HG03066 (cell line): ENCODE results near the gene MTCL1.
"Not testable (repeated sequence)": the region's sequence is repeated elsewhere in the genome, so short reads cannot be mapped to it uniquely, and the experiment has no call there.

Source experiments
- ATAC-seq: cut with Tn5 transposase; IDR thresholded peaks from one replicate; pipeline ENCODE4 v1.9.1; 2021; ENCODE audit warnings: low read depth; ENCODE audit not compliant: unreplicated experiment

MTCL1 gene

GRCh38 chr18:8741117-8741516 lies 35.8 kb downstream of the MTCL1 start:
- ATAC-seq: no peak

GRCh38 chr18:8741532-8741931 lies 36.2 kb downstream of the MTCL1 start:
- ATAC-seq: no peak

GRCh38 chr18:8742387-8743361 lies 37.3 kb downstream of the MTCL1 start:
- ATAC-seq: no peak

GRCh38 chr18:8744038-8744437 lies 38.7 kb downstream of the MTCL1 start:
- no peak for ATAC-seq

GRCh38 chr18:8744656-8745055 lies 39.3 kb downstream of the MTCL1 start:
- no peak for ATAC-seq

- ATAC-seq: no peak
Observed at GRCh38 chr18:8745355-8746014, 40.1 kb downstream of the MTCL1 start.

GRCh38 chr18:8747440-8747937 lies 42.1 kb downstream of the MTCL1 start:
- no peak for ATAC-seq

GRCh38 chr18:8749492-8749891 lies 44.1 kb downstream of the MTCL1 start:
- no peak for ATAC-seq

GRCh38 chr18:8750954-8751415 lies 45.6 kb downstream of the MTCL1 start:
- no peak for ATAC-seq

GRCh38 chr18:8751692-8752091 lies 46.3 kb downstream of the MTCL1 start:
- no peak for ATAC-seq

GRCh38 chr18:8752329-8752728 lies 47.0 kb downstream of the MTCL1 start:
- no peak for ATAC-seq

GRCh38 chr18:8754995-8755960 lies 49.9 kb downstream of the MTCL1 start:
- no peak for ATAC-seq

GRCh38 chr18:8756571-8756970 lies 51.2 kb downstream of the MTCL1 start:
- no peak for ATAC-seq

- ATAC-seq: no peak
Observed at GRCh38 chr18:8757396-8757997, 52.1 kb downstream of the MTCL1 start.

GRCh38 chr18:8758466-8758865 lies 53.1 kb downstream of the MTCL1 start:
- ATAC-seq: no peak

- no peak for ATAC-seq
Observed at GRCh38 chr18:8760984-8761383, 55.6 kb downstream of the MTCL1 start.

- ATAC-seq: not testable (repeated sequence)
Observed at GRCh38 chr18:8761535-8761934, 56.2 kb downstream of the MTCL1 start.

- no peak for ATAC-seq
Observed at GRCh38 chr18:8762968-8763367, 57.6 kb downstream of the MTCL1 start.

- no peak for ATAC-seq
Observed at GRCh38 chr18:8763611-8764010, 58.3 kb downstream of the MTCL1 start.
